ENCODE data around the gene ENPP4. TPM values are rescaled to one million over a fixed set of nuclear protein-coding genes. Genes with fewer than 3 reads are reported as not detected.

Gene ENPP4
- total and polyA plus RNA-seq, 7 experiments from 2014 or later = 3.6 to 9.8 (median 5.3) TPM

- Histone ChIP-seq H3K27ac (ENCODE audit: low read depth, low read length) (no peak overlapping the region), H3K36me3 (ENCODE audit: control insufficient read depth in 2 of 3, insufficient read depth in 3 of 3, low read length in 3 of 3) (no peaks in the 10 kb centered on the region), H3K4me3 (ENCODE audit: low read length) (no peak overlapping the region), H3K27me3 (ENCODE audit: control insufficient read depth in 2 of 2, insufficient read depth in 2 of 2, low read length in 2 of 2) (no peaks in the 10 kb centered on the region), H3K9me3 (ENCODE audit: control insufficient read depth in 2 of 3, low read length in 3 of 3) (peaks cover 0 to 21% (median 3%) of the 10 kb centered on the region in 3 experiments), H3K4me1 (ENCODE audit: control insufficient read depth in 2 of 2, insufficient read depth in 2 of 2, low read length in 2 of 2) (no peaks in the 10 kb centered on the region)
- Mint-ChIP-seq H3K36me3 (peaks cover 0 to 37% (median 19%) of the 10 kb centered on the region in 5 donors), H3K9me3 (peaks cover 7 to 34% (median 19%) of the 10 kb centered on the region in 11 donors), H3K4me3 (no peak overlapping the region), H3K4me1 (no peaks in the 10 kb centered on the region), H3K27ac (no peak overlapping the region), H3K27me3 (peaks cover 8 to 24% (median 18%) of the 10 kb centered on the region in 5 donors)
- ChIA-PET POLR2A (no interaction called here), CTCF (no interaction called here)
- no peak for DNase-seq
- intact Hi-C loops (cut with micrococcal nuclease) = loop anchor here in 1 of 2 donors (10.0 kb wide), 1 partner anchor 160 kb away; no protein-coding TSS in a partner anchor
- no peak for ATAC-seq
These were observed 34.5 kb upstream of the ENPP4 start for GRCh38 chr6:46095251-46095650.

DNA sequence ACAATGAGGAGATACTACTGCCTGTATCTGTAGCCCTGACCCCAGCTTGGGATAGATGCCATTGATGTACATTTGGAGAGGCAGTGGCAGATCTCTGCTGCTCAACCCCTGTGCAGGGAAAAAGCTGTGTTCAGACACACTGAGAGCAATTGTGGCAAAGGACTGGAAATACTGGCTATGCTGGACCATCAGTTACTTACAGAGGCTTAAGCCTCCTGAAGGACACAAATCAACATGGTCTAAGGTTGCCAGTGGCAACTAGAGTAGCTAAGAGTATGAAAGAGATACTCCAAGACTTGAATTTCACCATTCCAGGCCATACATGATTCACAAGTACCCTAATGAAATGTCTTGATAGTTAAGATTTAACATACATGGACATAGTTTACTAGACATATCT lies 32.4 kb upstream of the ENPP4 start:
- no peak overlapping the region for H3K4me3 Mint-ChIP-seq
- Histone ChIP-seq H3K36me3 (ENCODE audit: control insufficient read depth in 2 of 3, insufficient read depth in 3 of 3, low read length in 3 of 3) (no peaks in the 10 kb centered on the region), H3K4me1 (ENCODE audit: control insufficient read depth in 2 of 2, insufficient read depth in 2 of 2, low read length in 2 of 2) (no peaks in the 10 kb centered on the region), H3K27me3 (ENCODE audit: control insufficient read depth in 2 of 2, insufficient read depth in 2 of 2, low read length in 2 of 2) (no peaks in the 10 kb centered on the region), H3K27ac (ENCODE audit: low read depth, low read length) (no peak overlapping the region), H3K4me3 (ENCODE audit: low read length) (no peak overlapping the region), H3K9me3 (ENCODE audit: control insufficient read depth in 2 of 3, low read length in 3 of 3) (peaks cover 0 to 21% (median 3%) of the 10 kb centered on the region in 3 experiments)
- CTCF ChIA-PET = no interaction called here
- peaks cover 7 to 34% (median 19%) of the 10 kb centered on the region in 11 donors for H3K9me3 Mint-ChIP-seq
- DNase-seq (no peak), ATAC-seq (no peak)
- POLR2A ChIA-PET = no interaction called here
- no peak overlapping the region for H3K27ac Mint-ChIP-seq
- no peaks in the 10 kb centered on the region for H3K4me1 Mint-ChIP-seq
- intact Hi-C loops (cut with micrococcal nuclease) = loop anchor here in 1 of 2 donors (10.0 kb wide), 1 partner anchor 163 kb away; no protein-coding TSS in a partner anchor
- H3K36me3 Mint-ChIP-seq = peaks cover 0 to 48% (median 33%) of the 10 kb centered on the region in 5 donors
- H3K27me3 Mint-ChIP-seq = peaks cover 0 to 15% (median 6%) of the 10 kb centered on the region in 5 donors

DNA sequence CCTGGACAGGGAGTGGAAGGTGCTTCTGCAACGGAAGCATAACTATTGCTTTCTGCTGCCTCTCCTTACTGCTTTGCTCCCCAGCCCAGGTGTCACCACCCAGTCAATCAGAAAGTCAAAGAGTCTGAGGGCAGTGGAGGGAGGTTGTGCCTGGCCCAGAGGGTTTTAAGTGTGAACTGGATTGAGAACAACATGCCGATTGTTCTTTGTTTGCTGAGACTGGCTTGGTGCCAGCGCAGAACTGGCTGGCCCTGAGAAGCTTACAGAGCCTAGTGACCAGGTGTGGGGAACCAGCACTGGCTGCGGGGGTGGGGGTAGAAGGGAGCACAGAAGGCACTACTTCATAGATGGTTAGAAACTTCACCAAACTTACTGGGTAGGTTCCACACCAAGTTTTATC lies 31.1 kb upstream of the ENPP4 start:
- Histone ChIP-seq H3K4me1 (ENCODE audit: control insufficient read depth in 2 of 2, insufficient read depth in 2 of 2, low read length in 2 of 2) (no peaks in the 10 kb centered on the region), H3K27me3 (ENCODE audit: control insufficient read depth in 2 of 2, insufficient read depth in 2 of 2, low read length in 2 of 2) (no peaks in the 10 kb centered on the region), H3K9me3 (ENCODE audit: control insufficient read depth in 2 of 3, low read length in 3 of 3) (peaks cover 0 to 21% (median 3%) of the 10 kb centered on the region in 3 experiments), H3K27ac (ENCODE audit: low read depth, low read length) (no peak overlapping the region), H3K36me3 (ENCODE audit: control insufficient read depth in 2 of 3, insufficient read depth in 3 of 3, low read length in 3 of 3) (no peaks in the 10 kb centered on the region), H3K4me3 (ENCODE audit: low read length) (no peak overlapping the region)
- Mint-ChIP-seq H3K4me1 (peaks cover 0 to 4% (median 0%) of the 10 kb centered on the region in 7 donors), H3K27ac (peak overlapping the region in 1 of 9 donors; percentile 26), H3K9me3 (peaks cover 7 to 29% (median 19%) of the 10 kb centered on the region in 11 donors), H3K36me3 (peaks cover 0 to 48% (median 33%) of the 10 kb centered on the region in 5 donors), H3K4me3 (no peak overlapping the region), H3K27me3 (peaks cover 0 to 2% (median 2%) of the 10 kb centered on the region in 5 donors)
- ChIA-PET CTCF (no interaction called here), POLR2A (no interaction called here)
- no peak for DNase-seq
- intact Hi-C loops (cut with micrococcal nuclease) = loop anchor here in 1 of 2 donors (10.0 kb wide), 1 partner anchor 164 kb away; no protein-coding TSS in a partner anchor
- no peak for ATAC-seq

DNA sequence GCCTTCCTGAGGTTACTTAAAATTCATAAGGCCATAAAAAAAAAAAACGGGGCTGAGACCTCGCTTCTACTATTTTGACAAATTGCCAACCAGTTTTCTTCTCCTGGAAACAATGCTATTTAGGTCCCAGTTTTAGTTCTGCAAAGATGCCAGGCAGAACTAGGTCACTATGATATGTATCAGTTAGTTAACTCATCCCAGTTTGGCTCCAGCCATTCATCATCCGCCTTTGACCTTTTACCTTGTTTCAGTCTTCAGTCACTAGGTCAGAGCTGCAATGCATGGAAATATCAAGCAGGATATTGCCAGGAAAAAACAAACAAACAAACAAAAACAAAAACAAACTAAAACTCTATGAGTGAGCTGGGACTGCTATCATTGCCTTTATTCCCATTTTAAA lies 29.8 kb upstream of the ENPP4 start:
- no peaks in the 10 kb centered on the region for H3K27me3 ChIP-seq (ENCODE audit: control insufficient read depth in 2 of 2, insufficient read depth in 2 of 2, low read length in 2 of 2)
- Mint-ChIP-seq H3K4me3 (no peak overlapping the region), H3K27ac (no peak overlapping the region), H3K9me3 (peaks cover 7 to 17% (median 13%) of the 10 kb centered on the region in 11 donors), H3K4me1 (peaks cover 0 to 9% (median 4%) of the 10 kb centered on the region in 7 donors), H3K36me3 (peaks cover 0 to 43% (median 30%) of the 10 kb centered on the region in 5 donors), H3K27me3 (no peaks in the 10 kb centered on the region)
- peaks cover 0 to 11% (median 3%) of the 10 kb centered on the region in 3 experiments for H3K9me3 ChIP-seq (ENCODE audit: control insufficient read depth in 2 of 3, low read length in 3 of 3)
- no peak overlapping the region for H3K4me3 ChIP-seq (ENCODE audit: low read length)
- ChIA-PET POLR2A (no interaction called here), CTCF (interaction anchor here (1.9 kb wide), 1 partner anchor 9 kb away, joined by 10 read pairs; no protein-coding TSS in a partner anchor)
- intact Hi-C loops (cut with micrococcal nuclease) = loop anchor here in 1 of 2 donors (10.0 kb wide), 1 partner anchor 165 kb away; no protein-coding TSS in a partner anchor
- no peak for DNase-seq
- H3K4me1 ChIP-seq (ENCODE audit: control insufficient read depth in 2 of 2, insufficient read depth in 2 of 2, low read length in 2 of 2) = no peaks in the 10 kb centered on the region
- H3K36me3 ChIP-seq (ENCODE audit: control insufficient read depth in 2 of 3, insufficient read depth in 3 of 3, low read length in 3 of 3) = no peaks in the 10 kb centered on the region
- H3K27ac ChIP-seq (ENCODE audit: low read depth, low read length) = no peak overlapping the region
- no peak for ATAC-seq

- DNase-seq (no peak), ATAC-seq (no peak)
- no peaks in the 10 kb centered on the region for H3K9me3 ChIP-seq (ENCODE audit: control insufficient read depth in 2 of 3, low read length in 3 of 3)
- H3K27ac ChIP-seq (ENCODE audit: low read depth, low read length) = no peak overlapping the region
- intact Hi-C loops (cut with micrococcal nuclease) = no loop called here
- no peak overlapping the region for H3K4me3 ChIP-seq (ENCODE audit: low read length)
- POLR2A ChIA-PET = no interaction called here
- no peak overlapping the region for H3K27ac Mint-ChIP-seq
- CTCF ChIA-PET = no interaction called here
- H3K27me3 ChIP-seq (ENCODE audit: control insufficient read depth in 2 of 2, insufficient read depth in 2 of 2, low read length in 2 of 2) = no peaks in the 10 kb centered on the region
- no peaks in the 10 kb centered on the region for H3K4me1 ChIP-seq (ENCODE audit: control insufficient read depth in 2 of 2, insufficient read depth in 2 of 2, low read length in 2 of 2)
- H3K27me3 Mint-ChIP-seq = no peaks in the 10 kb centered on the region
- H3K36me3 Mint-ChIP-seq = peaks cover 0 to 30% (median 25%) of the 10 kb centered on the region in 5 donors
- H3K4me1 Mint-ChIP-seq = peaks cover 0 to 12% (median 4%) of the 10 kb centered on the region in 7 donors
- no peak overlapping the region for H3K4me3 Mint-ChIP-seq
- H3K36me3 ChIP-seq (ENCODE audit: control insufficient read depth in 2 of 3, insufficient read depth in 3 of 3, low read length in 3 of 3) = no peaks in the 10 kb centered on the region
- peaks cover 0 to 14% (median 2%) of the 10 kb centered on the region in 11 donors for H3K9me3 Mint-ChIP-seq
These were observed 27.7 kb upstream of the ENPP4 start for GRCh38 chr6:46102123-46102522.

DNA sequence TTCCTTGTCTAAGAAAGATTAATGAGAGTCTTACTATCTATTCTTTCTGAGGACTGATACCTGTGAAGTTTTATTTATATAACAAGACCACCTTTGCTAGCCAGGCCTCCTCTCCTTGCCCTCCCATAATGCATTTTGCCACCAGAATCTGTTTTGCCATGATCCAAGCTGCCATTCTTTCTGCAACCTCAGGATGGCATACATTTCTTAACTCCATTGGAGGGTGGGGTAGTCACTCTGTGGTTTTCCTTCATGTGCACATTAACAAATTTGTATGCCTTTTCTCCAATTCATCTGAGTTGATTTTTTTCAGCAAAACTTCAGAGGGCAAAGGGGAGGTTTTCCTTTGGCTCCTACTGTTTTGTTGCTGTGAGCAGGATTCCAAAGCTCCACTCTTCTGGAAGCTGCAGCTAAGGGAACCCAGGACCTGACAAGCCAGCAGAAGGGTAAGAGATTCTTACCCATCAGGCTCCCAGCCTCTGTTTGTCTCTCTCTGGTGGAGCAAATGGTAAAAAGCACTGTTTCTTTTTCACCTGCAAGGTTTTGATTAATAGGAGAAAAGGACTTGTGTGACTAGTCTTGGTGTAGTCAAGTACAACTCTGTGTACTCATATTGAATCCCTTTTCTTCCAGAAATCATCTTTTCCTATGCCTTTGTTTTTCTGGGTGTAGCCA lies 26.2 kb upstream of the ENPP4 start:
- ChIA-PET CTCF (no interaction called here), POLR2A (no interaction called here)
- no peaks in the 10 kb centered on the region for H3K9me3 ChIP-seq (ENCODE audit: control insufficient read depth in 2 of 3, low read length in 3 of 3)
- intact Hi-C loops (cut with micrococcal nuclease) = no loop called here
- ATAC-seq (no peak), DNase-seq (no peak)
- Mint-ChIP-seq H3K4me3 (no peak overlapping the region), H3K27me3 (no peaks in the 10 kb centered on the region), H3K9me3 (peaks cover 0 to 26% (median 5%) of the 10 kb centered on the region in 11 donors), H3K36me3 (peaks cover 0 to 25% (median 24%) of the 10 kb centered on the region in 5 donors), H3K4me1 (peaks cover 0 to 12% (median 4%) of the 10 kb centered on the region in 7 donors), H3K27ac (peak overlapping the region in 2 of 9 donors; percentile 23 to 66)
- H3K36me3 ChIP-seq (ENCODE audit: control insufficient read depth in 2 of 3, insufficient read depth in 3 of 3, low read length in 3 of 3) = no peaks in the 10 kb centered on the region
- no peak overlapping the region for H3K27ac ChIP-seq (ENCODE audit: low read depth, low read length)
- H3K27me3 ChIP-seq (ENCODE audit: control insufficient read depth in 2 of 2, insufficient read depth in 2 of 2, low read length in 2 of 2) = no peaks in the 10 kb centered on the region
- no peak overlapping the region for H3K4me3 ChIP-seq (ENCODE audit: low read length)
- no peaks in the 10 kb centered on the region for H3K4me1 ChIP-seq (ENCODE audit: control insufficient read depth in 2 of 2, insufficient read depth in 2 of 2, low read length in 2 of 2)
